HG03108 (cell line): ENCODE measurements around the gene AMMECR1L.
A peak's percentile ranks its signal among the peaks of the same experiment; 100 is the strongest.
"Not testable (repeated sequence)": the region's sequence is repeated elsewhere in the genome, so short reads cannot be mapped to it uniquely, and the experiment has no call there.

Experiments
- ATAC-seq: cut with Tn5 transposase; IDR thresholded peaks from one replicate; pipeline ENCODE4 v1.9.1; 2021; ENCODE audit warnings: moderate library complexity; ENCODE audit not compliant: unreplicated experiment

The AMMECR1L gene

DNA sequence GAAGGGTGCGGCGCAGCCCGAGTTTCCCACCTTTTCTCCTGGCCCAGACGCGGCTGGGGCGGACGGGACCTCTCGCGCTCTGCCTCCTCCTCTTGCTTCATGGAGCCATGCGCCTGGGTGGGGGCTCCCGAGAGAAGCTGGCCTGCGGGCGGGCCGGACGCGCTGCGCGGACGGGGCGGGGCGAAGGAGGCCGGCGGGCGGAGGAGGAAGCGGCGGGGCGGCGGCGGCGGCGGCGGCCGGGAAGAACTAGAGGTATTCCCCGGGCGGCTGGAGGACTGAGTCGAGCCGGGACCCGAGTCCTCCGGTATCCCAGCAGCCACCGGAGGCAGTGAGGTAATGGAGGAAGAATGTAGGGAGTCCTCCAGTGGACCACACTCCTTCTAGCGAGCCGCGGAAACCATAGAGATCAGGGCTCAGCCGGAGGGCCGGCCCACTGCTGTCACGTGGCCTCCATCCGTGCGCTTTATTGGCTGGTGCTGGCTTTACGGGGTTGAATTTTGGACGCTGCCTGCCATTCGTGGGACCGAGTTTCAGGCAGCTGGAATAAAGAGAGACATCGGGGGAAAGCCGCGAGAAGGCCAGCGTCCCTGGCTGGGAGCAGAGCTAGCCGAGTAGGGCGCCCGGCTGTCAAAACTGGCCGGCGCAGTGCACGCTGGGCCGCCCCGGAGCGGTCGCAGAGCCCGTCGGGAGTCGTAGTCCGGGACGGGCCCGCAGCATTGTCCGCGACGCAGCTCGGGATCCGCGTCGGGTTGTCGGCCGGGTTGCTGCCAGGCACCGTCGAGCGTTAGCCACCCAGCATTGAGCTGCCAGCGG is at the start of gene AMMECR1L:
AMMECR1L (minus strand) TSS at position 177 of the 813 bp plus-strand sequence. CDS start 11,722 bp downstream, outside the sequence.
- peak; percentile 90 for ATAC-seq

DNA sequence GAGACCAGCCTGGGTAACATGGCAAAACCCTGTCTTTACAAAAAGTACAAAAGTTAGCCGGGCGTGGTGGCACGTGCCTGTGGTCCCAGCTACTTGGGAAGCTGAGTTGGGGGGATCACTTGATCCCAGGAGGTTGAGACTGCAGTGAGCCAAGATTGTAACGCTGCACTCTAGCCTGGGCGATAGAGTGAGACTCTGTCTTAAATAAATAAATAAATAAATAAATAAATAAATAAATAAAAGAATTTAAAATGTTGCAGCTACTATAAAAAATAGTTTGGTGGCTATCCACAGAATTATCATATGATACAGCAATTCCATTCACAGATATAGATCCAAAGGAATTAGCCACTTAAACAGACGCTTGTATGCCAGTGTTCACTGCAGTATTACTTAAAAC is 49.6 kb upstream of the AMMECR1L start:
- ATAC-seq, result no peak

DNA sequence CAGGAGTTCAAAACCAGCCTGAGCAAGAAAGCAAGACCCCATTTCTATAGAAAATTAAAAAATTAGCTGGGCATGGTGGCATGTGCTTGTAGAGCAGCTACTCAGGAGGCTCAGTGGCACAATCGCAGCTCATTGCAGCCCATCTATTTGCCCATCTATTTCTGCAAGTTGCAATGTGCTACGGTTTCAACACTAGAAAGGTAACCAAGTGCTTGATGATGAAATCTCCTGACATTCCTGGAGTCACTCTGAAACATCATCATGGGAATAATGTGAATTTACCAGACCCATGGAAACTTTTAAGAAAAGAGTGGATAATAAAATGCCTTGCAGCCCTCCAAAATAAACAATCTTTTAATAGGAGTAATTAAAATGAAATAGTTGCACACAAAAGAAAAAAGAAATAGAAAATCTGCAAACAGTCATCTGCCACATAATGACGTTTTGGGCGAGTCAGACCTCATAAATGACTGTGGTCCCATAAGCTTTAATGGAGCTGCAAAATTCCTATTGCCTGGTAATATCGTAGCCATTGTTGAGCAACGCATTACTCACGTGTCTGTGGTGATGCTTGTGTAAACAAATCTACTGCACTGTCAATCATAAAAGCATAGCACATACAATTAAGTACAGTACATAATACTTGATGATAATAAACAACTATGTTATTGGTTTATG is 46.6 kb upstream of the AMMECR1L start:
- ATAC-seq, result no peak

DNA sequence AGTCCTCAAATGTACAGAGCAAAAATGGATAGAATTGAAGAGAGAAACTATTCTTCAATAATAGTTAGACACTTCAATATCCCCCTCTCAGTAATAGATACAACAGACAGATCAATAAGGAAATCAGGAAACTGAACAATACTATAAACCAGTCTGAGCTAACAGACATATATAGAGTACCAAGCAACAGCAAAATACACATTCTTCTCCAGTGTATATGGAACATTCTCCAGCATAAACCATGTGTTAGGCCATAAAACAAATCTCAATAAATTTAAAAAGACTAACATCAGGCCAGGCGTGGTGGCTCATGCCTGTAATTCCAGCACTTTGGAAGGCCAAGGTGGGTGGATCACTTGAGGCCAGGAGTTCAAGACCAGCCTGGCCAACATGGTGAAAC is 43.7 kb upstream of the AMMECR1L start:
- ATAC-seq, result no peak

DNA sequence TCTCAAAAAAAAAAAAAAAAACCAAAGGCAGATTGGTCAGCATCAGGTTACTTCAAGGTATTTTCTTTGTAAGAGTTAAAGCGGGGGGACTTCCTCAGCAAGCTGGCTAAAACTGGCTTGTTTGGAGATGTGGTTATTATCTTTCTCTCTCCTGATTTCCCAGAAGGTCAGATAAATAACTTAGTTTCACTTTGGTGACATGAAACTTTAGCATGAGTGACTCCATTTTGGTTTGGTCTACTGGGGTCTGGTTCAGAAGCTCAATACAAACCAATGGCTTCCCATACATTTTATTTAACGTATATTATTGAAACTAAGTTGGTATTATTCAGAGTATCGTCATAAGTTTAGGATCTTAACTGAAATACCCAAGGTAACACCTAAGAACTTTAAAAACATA is 41.6 kb upstream of the AMMECR1L start:
- ATAC-seq, result no peak

DNA sequence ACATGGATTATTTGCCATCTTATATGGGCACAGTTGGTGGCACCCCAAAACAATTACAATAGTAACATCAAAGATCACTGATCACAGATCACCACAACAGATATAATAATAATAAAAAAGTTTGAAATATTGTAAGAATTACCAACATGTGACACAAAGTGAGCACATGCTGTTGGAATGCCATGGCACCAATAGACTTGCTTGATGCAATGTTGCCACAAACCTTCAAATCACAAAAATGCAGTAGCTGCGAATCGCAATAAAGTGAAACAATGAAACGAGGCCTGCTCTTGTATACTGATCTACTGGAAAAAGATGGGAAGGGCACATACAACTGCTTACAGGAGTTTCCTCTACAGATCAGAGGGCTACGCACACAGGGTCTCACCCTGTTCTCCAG is 32.2 kb upstream of the AMMECR1L start:
- no peak for ATAC-seq

DNA sequence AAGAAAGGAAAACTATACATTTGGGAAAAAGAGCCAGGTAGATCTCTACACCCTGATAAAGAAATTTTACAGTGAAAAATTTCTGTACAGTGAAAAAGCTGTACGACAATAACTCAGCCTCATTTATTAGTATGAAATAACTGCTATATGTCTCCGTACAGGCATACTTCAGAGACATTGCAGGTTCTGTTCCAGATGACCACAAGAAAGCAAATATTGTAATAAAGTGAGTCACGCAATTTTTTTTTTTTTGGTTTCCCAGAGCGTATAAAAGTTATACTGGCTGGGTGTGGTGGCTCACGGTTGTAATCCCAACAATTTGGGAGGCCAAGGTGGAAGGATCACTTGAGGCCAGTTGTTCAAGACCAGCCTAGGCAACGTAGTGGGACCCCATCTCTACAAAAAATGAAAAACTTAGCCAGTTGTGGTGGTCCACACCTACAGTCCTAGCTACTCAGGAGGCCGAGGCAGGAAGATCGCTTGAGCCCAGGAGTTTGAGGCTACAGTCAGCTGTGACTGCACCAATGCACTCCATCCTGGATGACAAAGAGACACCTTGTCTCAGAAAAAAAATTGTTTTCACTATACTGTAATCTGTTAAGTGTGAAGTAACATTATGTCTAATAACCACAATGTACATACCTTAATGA is 28.2 kb upstream of the AMMECR1L start:
- no peak for ATAC-seq

DNA sequence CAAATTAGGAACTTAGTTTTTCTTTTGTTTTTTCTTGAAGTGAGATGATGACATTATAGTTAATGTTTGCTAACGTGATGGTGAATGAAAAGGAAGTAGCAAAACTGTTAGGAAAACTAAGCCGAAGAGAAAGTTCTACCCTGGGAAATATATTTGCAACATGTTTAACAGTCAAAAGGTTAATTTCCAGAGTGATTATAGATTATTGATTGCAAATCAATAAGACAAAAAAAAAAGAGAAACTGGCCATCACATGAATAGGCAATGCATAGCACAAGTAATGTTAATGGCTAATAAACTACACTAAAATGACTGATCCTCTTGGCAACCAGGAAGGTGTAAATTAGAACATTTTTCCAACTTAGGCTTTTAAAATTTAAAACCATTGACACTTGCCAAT is 26.0 kb upstream of the AMMECR1L start:
- ATAC-seq, result no peak

DNA sequence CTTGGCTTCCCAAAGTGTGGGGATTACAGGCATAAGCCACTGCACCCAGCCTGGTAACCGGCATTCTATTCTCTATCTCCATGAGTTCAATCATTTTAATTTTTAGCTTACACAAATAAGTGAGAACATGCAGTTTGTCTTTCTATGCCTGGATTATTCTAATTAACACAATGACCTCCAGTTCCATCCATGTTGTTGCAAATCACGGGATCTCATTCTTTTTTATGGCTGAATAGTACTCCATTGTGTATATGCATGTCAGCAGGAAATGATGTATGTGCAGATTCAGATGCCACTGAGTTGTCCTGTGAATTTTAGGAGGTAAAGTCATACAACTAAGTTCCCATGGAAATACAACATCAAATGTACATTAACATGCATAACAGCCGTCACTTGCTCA is 24.7 kb upstream of the AMMECR1L start:
- ATAC-seq, result no peak

DNA sequence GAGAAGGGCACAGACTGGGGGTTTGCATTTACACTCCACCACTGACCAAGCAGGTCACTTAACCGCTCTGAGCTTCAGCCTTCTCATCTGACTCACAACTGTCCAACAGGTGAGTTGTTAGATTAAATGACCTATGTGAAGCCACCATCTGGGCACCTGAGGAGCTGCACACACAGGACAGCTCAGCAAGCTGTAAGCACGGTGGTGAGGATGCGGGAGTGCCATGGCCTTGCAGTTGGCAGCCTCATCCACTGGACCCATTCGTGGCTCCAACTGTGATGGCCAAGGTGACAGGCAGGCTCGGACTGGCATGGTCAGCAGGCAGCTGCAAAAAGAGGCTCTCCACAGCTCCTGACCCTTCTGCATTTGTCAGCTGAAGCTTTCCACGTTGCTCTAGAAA is 23.3 kb upstream of the AMMECR1L start:
- no peak for ATAC-seq

DNA sequence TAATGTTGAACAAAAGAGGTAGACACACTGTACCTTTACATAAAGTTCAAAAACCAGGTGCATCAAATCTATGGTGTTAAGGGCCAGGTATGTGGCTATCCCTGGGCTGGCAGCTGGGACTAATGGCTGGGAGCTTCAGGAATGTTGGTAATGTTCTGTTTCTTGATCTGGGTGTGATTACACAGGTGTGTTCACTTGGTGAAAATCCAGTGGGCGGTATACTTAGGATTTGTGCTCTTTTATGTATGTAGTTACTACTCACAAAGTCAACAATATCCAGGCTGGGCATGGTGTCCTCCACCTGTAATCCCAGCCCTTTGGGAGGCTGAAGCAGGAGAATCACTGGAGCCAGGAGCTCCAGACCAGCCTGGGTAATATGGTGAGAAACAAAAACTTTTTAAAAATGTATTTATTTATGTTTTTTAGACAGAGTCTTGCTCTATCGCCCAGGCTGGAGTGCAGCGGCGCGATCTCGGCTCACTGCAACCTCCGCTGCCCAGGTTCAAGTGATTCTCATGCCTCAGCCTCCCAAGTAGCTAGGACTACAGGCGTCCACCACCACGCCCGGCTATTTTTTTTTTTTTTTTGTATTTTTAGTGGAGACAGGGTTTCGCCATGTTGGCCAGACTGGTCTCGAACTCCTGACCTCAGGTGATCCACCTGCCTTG is 22.1 kb upstream of the AMMECR1L start:
- not testable (repeated sequence) for ATAC-seq

DNA sequence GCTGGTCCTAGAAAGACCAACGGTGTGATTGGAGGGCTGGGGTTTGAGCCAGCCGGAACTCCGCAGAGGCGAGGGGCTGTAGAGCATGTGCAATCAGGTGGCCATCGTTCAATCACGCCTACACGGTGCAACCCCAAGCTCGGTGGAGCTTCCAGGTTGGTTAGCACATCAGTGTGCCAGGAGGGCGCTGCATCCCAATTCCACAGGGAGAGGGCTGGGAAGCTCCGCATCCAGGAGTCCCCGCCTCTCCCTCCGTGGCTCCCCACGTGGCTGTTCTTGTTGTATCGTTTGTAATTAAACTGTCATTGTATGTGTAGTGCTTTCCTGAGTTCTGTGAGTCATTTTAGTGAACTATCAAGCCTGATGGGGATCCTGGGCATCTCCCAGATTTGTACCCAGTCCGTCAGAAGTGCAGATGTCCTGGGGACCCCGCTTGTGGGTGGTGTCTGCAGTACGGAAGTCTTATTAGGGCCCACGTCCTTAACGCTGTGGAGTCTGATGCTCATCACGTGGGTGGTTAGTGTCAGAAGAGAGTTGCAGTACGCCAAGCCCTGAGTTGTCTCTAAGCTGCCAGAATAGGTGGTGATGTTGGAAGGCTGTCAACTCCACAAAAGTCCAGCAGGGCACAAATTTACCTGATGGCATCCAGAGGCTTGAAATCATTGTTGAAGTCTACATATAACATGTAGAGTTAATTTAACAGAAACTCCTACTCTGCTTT is 20.6 kb upstream of the AMMECR1L start:
- no peak for ATAC-seq

DNA sequence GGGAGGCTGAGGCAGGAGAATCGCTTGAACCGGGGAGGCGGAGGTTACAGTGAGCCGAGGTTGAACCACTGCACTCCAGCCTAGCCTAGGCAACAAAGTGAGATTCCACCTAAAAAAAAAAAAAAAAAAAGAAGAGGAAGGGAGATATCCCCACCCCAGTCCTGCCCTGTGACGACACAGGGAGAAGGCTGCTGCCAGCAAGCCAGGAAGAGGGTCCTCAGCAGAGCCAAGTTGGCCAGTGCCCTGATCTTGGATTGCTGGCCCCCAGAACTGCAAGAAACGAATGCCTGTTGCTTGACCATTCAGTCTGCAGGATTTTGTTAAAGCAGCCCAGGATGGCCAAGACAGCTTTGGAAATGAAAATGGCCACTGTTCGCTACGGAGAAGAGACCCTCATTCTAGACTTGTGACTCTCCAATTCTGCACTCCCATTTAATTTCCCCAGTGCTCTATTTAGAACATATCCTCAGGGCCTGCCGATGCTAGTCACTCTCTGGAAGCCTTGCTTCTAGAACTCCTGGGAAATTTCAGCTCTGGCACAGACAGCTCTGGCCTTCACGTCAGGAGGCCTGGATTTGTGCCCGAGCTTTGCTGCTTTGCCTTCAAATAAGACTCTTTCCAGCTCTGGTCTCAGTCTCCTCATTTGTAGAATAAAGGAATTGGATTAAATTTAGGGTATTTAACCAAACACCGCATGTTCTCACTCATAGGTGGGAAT is 15.7 kb upstream of the AMMECR1L start:
- no peak for ATAC-seq

DNA sequence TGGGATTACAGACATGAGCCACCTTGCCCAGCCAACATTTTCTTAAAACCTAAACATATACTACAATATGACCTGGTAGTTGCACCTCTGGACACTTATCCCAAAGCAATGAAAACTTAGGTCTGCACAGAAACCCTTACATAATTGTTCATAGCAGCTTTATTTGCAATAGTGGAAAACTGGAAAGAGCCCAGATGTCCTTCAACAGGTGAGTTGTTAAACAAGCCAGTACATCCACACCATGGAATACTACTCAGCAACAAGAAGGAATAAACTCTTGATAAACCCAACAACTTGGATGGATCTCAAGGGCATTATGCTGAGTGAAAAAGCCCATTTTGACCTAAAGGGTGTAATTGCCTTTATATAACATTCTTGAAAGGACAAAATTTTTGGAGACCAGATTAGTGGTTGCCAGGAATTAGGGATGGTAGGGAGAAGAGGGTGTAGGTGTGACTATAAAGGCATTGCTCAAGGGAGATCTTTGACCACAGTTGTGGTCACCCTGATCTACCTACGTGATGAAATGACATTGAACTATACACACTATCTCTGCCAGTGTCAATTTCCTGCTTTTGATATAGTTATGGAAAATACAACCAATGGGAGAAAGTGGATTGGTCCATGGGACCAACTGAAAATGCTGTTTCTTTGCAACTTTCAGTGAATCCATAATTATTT is 11.9 kb upstream of the AMMECR1L start:
- ATAC-seq, result no peak

DNA sequence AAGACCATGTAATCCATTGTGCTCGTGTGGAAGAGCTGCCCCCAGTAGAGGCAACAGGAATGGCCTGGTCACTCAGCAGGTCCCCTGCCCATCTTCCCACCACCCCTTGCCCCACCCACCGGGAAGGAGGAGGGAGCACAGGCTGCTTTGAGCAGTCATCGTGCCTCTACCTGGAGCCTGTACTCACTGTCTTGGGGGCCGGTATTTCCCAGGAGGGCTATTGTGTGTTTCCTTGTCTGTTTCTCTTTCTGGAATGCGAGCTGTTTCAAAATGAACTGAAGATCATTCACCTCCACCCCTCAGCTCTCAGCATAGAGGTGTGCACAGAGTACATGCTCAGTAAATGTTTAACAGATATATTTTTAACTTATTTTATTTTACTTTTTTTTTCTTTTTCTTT is 7.7 kb upstream of the AMMECR1L start:
- ATAC-seq, result no peak

DNA sequence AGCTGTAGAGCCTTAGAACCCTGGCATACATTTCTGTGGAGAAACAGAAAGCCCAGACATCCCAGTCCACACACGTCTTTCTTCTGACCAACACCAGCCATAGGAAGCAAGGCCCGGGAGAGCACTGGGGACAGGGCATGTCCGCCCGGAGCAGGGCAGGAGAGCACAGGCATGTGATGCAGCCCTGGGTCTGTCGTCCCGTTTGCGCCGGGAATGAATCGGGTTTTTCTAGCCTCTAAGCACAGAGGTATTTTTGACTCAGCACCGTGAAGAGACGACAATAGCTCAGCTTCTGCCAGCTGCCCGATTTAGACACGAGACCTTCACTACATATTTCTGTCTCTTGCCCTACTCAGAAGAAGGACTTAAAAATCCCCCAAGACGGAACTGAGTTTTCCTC is 7.3 kb upstream of the AMMECR1L start:
- ATAC-seq, result no peak

DNA sequence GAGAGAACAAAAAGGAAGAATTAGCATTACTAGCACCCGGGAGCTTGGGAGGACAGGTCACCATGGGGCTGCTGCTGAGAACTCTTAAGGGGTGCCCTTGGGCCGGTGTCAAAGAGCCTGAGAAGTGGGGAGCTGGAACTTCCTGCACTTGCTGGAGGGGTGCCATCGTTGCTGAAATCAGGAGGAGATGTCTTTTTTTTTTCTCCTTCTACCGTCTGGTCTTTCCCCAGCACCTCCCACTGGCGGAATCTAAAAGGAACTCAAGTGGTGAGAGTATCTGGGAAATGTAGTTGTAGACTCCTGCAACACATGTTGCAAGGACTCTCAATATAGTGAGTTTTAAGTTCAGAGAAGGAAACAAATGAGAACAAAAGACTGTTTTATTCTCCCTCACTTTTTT is 6.1 kb upstream of the AMMECR1L start:
- ATAC-seq, result no peak

DNA sequence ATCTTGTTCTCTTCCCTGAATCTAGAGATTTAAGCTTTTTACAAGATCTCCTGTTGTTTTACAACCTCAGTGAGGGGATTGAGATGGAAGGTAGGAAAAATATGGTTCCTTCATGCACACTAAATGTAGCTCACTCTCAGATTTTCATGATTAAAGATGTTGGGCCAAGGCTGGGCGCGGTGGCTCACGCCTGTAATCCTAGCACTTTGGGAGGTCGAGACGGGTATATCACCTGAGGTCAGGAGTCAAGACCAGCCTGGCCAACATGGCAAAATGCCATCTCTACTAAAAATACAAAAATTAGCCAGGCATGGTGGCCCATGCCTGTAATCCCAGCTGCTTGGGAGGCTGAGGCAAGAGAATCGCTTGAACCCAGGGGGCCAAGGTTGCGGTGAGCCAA is 5.0 kb upstream of the AMMECR1L start:
- ATAC-seq, result not testable (repeated sequence)

DNA sequence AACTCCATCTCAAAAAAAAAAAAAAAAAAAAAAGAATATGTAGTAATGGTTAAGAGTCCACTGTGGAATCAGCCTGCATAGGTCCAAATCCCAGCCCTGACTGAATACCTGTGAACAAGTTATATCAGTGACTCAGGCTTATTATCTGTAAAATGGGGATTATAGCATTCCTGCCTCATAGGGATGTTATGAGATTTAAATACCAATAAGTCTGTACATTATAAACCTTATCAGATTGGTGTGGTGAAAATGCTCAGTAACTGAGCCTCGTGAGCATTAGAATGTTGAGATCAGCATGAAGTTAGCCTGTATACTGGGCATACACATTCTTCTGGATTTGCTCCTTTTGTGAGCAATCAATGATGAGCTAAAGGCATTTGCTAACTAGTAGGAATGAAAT is 3.0 kb upstream of the AMMECR1L start:
- no peak for ATAC-seq

DNA sequence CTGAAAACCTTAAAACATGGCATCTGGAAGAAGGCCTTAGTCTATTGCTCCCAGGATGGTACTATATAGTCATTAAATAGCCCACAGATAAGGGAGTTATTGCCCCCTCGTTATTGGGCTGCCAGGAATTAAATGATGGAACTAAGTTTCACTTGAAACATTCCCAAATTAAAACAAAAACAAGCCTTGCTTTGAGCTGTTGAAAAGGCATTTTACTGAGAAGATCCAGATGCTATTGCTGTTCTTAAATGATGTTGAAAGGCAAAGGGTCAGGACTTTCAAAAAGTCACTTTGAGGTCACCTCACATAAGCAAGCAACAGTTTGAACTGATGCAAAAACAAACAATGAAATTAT is 2.0 kb upstream of the AMMECR1L start:
- no peak for ATAC-seq
